ENCODE measurements around the gene BCO2. TPM values are rescaled to one million over a fixed set of nuclear protein-coding genes. Genes with fewer than 3 reads are reported as not detected.

The BCO2 gene
- total RNA-seq, 1 experiment from 2014 or later = 2.5 TPM

DNA sequence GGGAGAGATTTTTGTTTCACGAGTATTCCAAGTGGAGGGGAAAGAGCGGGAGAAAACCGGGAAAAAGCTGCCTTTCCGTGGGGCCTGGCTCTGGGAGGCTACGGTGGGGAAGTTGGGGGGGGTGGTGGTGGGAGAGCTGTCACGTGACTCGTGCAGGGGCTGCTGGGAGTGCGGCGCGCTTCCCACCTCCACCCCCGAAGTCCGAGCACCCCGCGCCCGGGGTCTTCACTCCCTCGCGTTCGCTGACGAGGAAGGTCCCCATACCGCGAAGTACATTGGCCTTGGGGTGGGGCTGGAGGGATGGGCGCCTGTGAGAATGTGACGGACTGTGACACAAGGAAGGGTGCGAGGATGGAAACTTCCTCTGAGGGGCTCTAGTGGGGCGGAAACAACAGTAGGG, 8.2 kb upstream of the BCO2 start, which contains the start of gene TEX12:
Gene TEX12, plus strand, starts transcription at position 228 of the 400 bp plus-strand sequence. CDS start 1,897 bp downstream, outside the sequence.
- CTCF ChIA-PET = no interaction called here
- Histone ChIP-seq H3K27me3 (replicated peaks; ENCODE audit: insufficient read depth, low read depth, low read length, poor library complexity) (no peaks in the 10 kb centered on the region), H3K27ac (ENCODE audit: low read depth, low read length, poor library complexity, severe bottlenecking) (no peak within 1 kb of the TSS), H3K9me3 (ENCODE audit: low read depth, low read length, poor library complexity, severe bottlenecking) (no peaks in the 10 kb centered on the region), H3K4me1 (ENCODE audit: insufficient read depth, low read length, poor library complexity, severe bottlenecking) (no peaks in the 10 kb centered on the region), H3K36me3 (ENCODE audit: insufficient read depth, low read length, poor library complexity, severe bottlenecking) (no peaks in the 10 kb centered on the region), H3K4me3 (ENCODE audit: low read depth, low read length, poor library complexity, severe bottlenecking) (no peak within 1 kb of the TSS)
- POLR2A ChIA-PET (ENCODE audit: low non-redundant PET) = no interaction called here
- DNase-seq (ENCODE audit: low spot score) = no peak
- TF ChIP-seq, protein P1, sequence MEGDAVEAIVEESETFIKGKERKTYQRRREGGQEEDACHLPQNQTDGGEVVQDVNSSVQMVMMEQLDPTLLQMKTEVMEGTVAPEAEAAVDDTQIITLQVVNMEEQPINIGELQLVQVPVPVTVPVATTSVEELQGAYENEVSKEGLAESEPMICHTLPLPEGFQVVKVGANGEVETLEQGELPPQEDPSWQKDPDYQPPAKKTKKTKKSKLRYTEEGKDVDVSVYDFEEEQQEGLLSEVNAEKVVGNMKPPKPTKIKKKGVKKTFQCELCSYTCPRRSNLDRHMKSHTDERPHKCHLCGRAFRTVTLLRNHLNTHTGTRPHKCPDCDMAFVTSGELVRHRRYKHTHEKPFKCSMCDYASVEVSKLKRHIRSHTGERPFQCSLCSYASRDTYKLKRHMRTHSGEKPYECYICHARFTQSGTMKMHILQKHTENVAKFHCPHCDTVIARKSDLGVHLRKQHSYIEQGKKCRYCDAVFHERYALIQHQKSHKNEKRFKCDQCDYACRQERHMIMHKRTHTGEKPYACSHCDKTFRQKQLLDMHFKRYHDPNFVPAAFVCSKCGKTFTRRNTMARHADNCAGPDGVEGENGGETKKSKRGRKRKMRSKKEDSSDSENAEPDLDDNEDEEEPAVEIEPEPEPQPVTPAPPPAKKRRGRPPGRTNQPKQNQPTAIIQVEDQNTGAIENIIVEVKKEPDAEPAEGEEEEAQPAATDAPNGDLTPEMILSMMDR (conservative IDR thresholded peaks at IDR 0.05; ENCODE audit: low read depth, low read length) = no peak
- no peak for TF ChIP-seq EZH2 (IDR thresholded peaks at IDR 0.05; ENCODE audit: borderline replicate concordance, low read depth, low read length, poor library complexity, severe bottlenecking)
- no TSS peak for BruUV-seq (replicated peaks)
- intact Hi-C loops (cut with micrococcal nuclease; ENCODE audit: unreplicated experiment) = no loop called here

DNA sequence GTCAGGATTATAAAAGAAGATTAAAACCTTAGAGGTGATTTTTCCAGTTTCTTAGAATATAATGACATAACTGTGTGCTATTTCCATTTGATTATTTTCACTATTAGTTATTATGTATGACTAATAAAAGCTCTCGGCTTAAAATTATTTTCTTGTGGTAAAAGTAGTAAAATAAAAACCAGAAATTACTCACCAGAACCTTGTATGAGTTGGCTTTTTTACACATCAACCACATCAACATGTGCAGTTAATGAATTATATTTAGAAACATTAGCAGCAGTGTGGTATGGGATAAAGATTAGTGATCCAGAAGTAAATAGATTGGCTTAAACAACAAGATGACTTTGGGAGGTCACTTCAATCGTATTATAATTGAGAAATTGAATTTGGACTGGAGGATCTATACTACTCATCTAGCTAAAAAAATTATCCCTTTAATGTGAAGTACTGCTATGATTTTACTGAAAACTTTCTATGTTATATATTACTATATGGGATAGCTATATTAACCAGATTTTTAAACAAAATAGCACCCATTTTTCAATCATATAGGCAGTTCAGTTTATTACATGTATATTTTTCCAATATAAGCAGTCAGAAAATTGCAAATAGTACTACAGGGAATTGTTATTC, 2.8 kb upstream of the BCO2 start:
- CTCF ChIA-PET = interaction anchor here (0.5 to 0.9 kb wide), 4 partner anchors 52 to 319 kb away, joined by 3 to 10 read pairs (median 6); no protein-coding TSS in a partner anchor
- H3K27ac ChIP-seq (ENCODE audit: low read depth, low read length, poor library complexity, severe bottlenecking) = no peak overlapping the region
- TF ChIP-seq EZH2 (IDR thresholded peaks at IDR 0.05; ENCODE audit: borderline replicate concordance, low read depth, low read length, poor library complexity, severe bottlenecking) = no peak
- TF ChIP-seq, protein P1 (conservative IDR thresholded peaks at IDR 0.05; ENCODE audit: low read depth, low read length) = no peak
- H3K4me3 ChIP-seq (ENCODE audit: low read depth, low read length, poor library complexity, severe bottlenecking) = no peak overlapping the region
- no peaks in the 10 kb centered on the region for H3K27me3 ChIP-seq (replicated peaks; ENCODE audit: insufficient read depth, low read depth, low read length, poor library complexity)
- peaks cover 14% of the 10 kb centered on the region for H3K4me1 ChIP-seq (ENCODE audit: insufficient read depth, low read length, poor library complexity, severe bottlenecking)
- H3K36me3 ChIP-seq (ENCODE audit: insufficient read depth, low read length, poor library complexity, severe bottlenecking) = no peaks in the 10 kb centered on the region
- DNase-seq (ENCODE audit: low spot score) = no peak
- no TSS peak for BruUV-seq (replicated peaks)
- no peaks in the 10 kb centered on the region for H3K9me3 ChIP-seq (ENCODE audit: low read depth, low read length, poor library complexity, severe bottlenecking)
- intact Hi-C loops (cut with micrococcal nuclease; ENCODE audit: unreplicated experiment) = loop anchor here (10.0 kb wide), 1 partner anchor 298 kb away; the partner anchor contains the start of genes ALG9, CFAP68 and FDXACB1
- POLR2A ChIA-PET (ENCODE audit: low non-redundant PET) = no interaction called here

DNA sequence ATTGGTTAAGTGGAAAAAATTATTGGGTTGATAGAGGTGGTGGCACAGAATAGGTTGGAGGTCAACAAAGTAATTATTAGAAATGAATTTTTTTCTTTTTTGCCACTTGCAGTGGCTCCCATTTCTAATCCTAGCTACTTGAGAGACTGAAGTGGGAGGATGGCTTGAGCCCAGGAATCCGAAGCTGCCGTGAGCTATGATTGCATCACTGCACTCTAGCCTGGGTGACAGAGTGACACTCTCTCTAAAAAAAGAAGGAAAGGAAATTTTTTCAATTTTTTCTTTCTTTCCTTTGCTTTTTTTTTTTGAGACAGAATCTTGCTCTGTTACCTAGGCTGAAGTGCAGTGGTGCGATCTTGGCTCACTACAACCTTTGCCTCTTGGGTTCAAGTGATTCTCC, 2.2 kb upstream of the BCO2 start:
- Histone ChIP-seq H3K27me3 (replicated peaks; ENCODE audit: insufficient read depth, low read depth, low read length, poor library complexity) (no peaks in the 10 kb centered on the region), H3K4me3 (ENCODE audit: low read depth, low read length, poor library complexity, severe bottlenecking) (no peak overlapping the region), H3K4me1 (ENCODE audit: insufficient read depth, low read length, poor library complexity, severe bottlenecking) (peaks cover 14% of the 10 kb centered on the region), H3K36me3 (ENCODE audit: insufficient read depth, low read length, poor library complexity, severe bottlenecking) (no peaks in the 10 kb centered on the region), H3K9me3 (ENCODE audit: low read depth, low read length, poor library complexity, severe bottlenecking) (no peaks in the 10 kb centered on the region), H3K27ac (ENCODE audit: low read depth, low read length, poor library complexity, severe bottlenecking) (no peak overlapping the region)
- TF ChIP-seq, protein P1 (conservative IDR thresholded peaks at IDR 0.05; ENCODE audit: low read depth, low read length) = no peak
- no peak for TF ChIP-seq EZH2 (IDR thresholded peaks at IDR 0.05; ENCODE audit: borderline replicate concordance, low read depth, low read length, poor library complexity, severe bottlenecking)
- ChIA-PET POLR2A (ENCODE audit: low non-redundant PET) (no interaction called here), CTCF (interaction anchor here (0.5 to 0.6 kb wide), 2 partner anchors 59 to 125 kb away, joined by 6 to 10 read pairs; no protein-coding TSS in a partner anchor)
- no TSS peak for BruUV-seq (replicated peaks)
- peak; percentile 40 for DNase-seq (ENCODE audit: low spot score)
- intact Hi-C loops (cut with micrococcal nuclease; ENCODE audit: unreplicated experiment) = loop anchor here (10.0 kb wide), 1 partner anchor 298 kb away; the partner anchor contains the start of genes ALG9, CFAP68 and FDXACB1

Data from A673 (cell line).